Keratinocyte (primary cell): ENCODE measurements around the gene ATG10. TPM values are rescaled to one million over a fixed set of nuclear protein-coding genes. Genes with fewer than 3 reads are reported as not detected.

Experiments used
- DNase-seq: peaks from one replicate; pipeline ENCODE4 v3.0.0-alpha.2; 2011; ENCODE audit warnings: low read depth, missing footprints, low spot score
- FAIRE-seq: peaks from 2 replicates; lab custom pipeline; 2011; peaks lifted over from hg19 to GRCh38; lab: Jason Lieb, UNC
- H2AFZ ChIP-seq: 2 replicates; pipeline ENCODE4 v1.6.0; 2012; ENCODE audit warnings: low read length, control low read depth, inconsistent platforms; ENCODE audit not compliant: control insufficient read depth
- H3K27ac ChIP-seq: 2 replicates; pipeline ENCODE4 v1.5.1; 2011; ENCODE audit warnings: low read length; ENCODE audit not compliant: control insufficient read depth, insufficient read depth
- H3K27me3 ChIP-seq: 3 replicates; pipeline ENCODE4 v1.6.0; 2011; ENCODE audit warnings: low read length; ENCODE audit not compliant: control insufficient read depth, insufficient read depth; ENCODE audit errors: extremely low read depth
- H3K36me3 ChIP-seq, 2 experiments: 2 replicates in 1 of 2; 3 replicates in 1 of 2; pipeline ENCODE4 v1.5.1; 2011; ENCODE audit warnings: low read length in 2 of 2, mild to moderate bottlenecking in 1 of 2; ENCODE audit not compliant: control insufficient read depth in 2 of 2, insufficient read depth in 2 of 2; ENCODE audit errors: extremely low read depth in 1 of 2
- H3K4me1 ChIP-seq: 3 replicates; pipeline ENCODE4 v1.5.1; 2011; ENCODE audit warnings: low read length; ENCODE audit not compliant: control insufficient read depth, insufficient read depth; ENCODE audit errors: extremely low read depth
- H3K4me2 ChIP-seq: 3 replicates; pipeline ENCODE4 v1.6.0; 2011; ENCODE audit warnings: low read depth, low read length; ENCODE audit not compliant: control insufficient read depth, insufficient read depth; ENCODE audit errors: extremely low read depth
- H3K4me3 ChIP-seq, 3 experiments: fragments of 200-600 bp in 1 of 3; sonication (generic) in 1 of 3; 2 replicates in 2 of 3; 3 replicates in 1 of 3; pipeline ENCODE4 v1.5.1; 2011 to 2016; ENCODE audit warnings: low read length in 3 of 3, mild to moderate bottlenecking in 3 of 3, control low read depth in 2 of 3, inconsistent platforms in 1 of 3, low read depth in 1 of 3, mixed read lengths in 1 of 3, mixed run types in 1 of 3, moderate library complexity in 1 of 3; ENCODE audit not compliant: control insufficient read depth in 2 of 3, insufficient read depth in 2 of 3; ENCODE audit errors: extremely low read depth in 1 of 3
- H3K79me2 ChIP-seq: 2 replicates; pipeline ENCODE4 v1.6.0; 2012; ENCODE audit warnings: low read length; ENCODE audit not compliant: control insufficient read depth, insufficient read depth
- H3K9ac ChIP-seq: 3 replicates; pipeline ENCODE4 v1.6.0; 2011; ENCODE audit warnings: low read length; ENCODE audit not compliant: control insufficient read depth, insufficient read depth; ENCODE audit errors: extremely low read depth
- H3K9me1 ChIP-seq: 3 replicates; pipeline ENCODE4 v1.6.0; 2011; ENCODE audit warnings: low read length; ENCODE audit not compliant: control insufficient read depth, insufficient read depth; ENCODE audit errors: extremely low read depth
- H3K9me3 ChIP-seq: 2 replicates; pipeline ENCODE4 v1.5.1; 2012; ENCODE audit warnings: low read depth, low read length; ENCODE audit not compliant: control insufficient read depth
- H4K20me1 ChIP-seq: 3 replicates; pipeline ENCODE4 v1.6.0; 2011; ENCODE audit warnings: low read length; ENCODE audit not compliant: control insufficient read depth, insufficient read depth; ENCODE audit errors: extremely low read depth
- CTCF ChIP-seq, 3 experiments: IDR thresholded peaks in 1 of 3; conservative IDR thresholded peaks in 1 of 3; optimal IDR thresholded peaks in 1 of 3; 2 replicates in 2 of 3; 3 replicates in 1 of 3; pipeline versions ENCODE3 to v1.5.1; 2011; ENCODE audit warnings: low read length in 3 of 3, mild to moderate bottlenecking in 3 of 3, moderate library complexity in 2 of 3, control low read depth in 1 of 3, inconsistent platforms in 1 of 3; ENCODE audit not compliant: insufficient read depth in 2 of 3; ENCODE audit errors: extremely low read depth in 1 of 3
- EZH2 ChIP-seq: IDR thresholded peaks from one replicate; pipeline ENCODE4 v1.6.1; 2012; ENCODE audit warnings: inconsistent platforms, mild to moderate bottlenecking, low read length, moderate library complexity
- dilution Hi-C: fragments of 300-500 bp; cut with MboI; formaldehyde crosslinking; loops from one replicate; pipeline ENCODE4 v1.7.0; 2020; ENCODE audit warnings: low sequenced_read_pairs; ENCODE audit not compliant: extremely low pct_ligation_motif_present
- polyA plus RNA-seq, 5 experiments: library from polyadenylated mRNA; depleted of rRNA in 3 of 5; stranded (reverse) in 3 of 5; stranded (forward) in 1 of 5; unstranded in 1 of 5; fragments of >200 nt; gene quantifications; 1 replicate in 1 of 5; 2 replicates in 3 of 5; 3 replicates in 1 of 5; pipeline versions ENCODE4 v1.2.1 to v1.2.3, GENCODE V29; 2011 to 2012; ENCODE audit warnings: missing spikeins in 2 of 5, low read depth in 1 of 5, low replicate concordance in 1 of 5

Gene ATG10
- polyA plus RNA-seq, 1 donor (not counting 4 experiments of a cell fraction or from before 2014, with no cell fraction given): 5.4 TPM

GRCh38 chr5:82155305-82155704, 183.5 kb downstream of the ATG10 start:
- DNase-seq (no peak), FAIRE-seq (no peak)
- Histone ChIP-seq H3K4me3 (no peak overlapping the region), H2AFZ (no peak overlapping the region), H4K20me1 (no peaks in the 10 kb centered on the region), H3K4me1 (peaks cover 11% of the 10 kb centered on the region), H3K36me3 (no peaks in the 10 kb centered on the region), H3K9ac (no peak overlapping the region), H3K27me3 (no peaks in the 10 kb centered on the region), H3K27ac (no peak overlapping the region), H3K4me2 (no peak overlapping the region), H3K79me2 (no peaks in the 10 kb centered on the region), H3K9me1 (no peaks in the 10 kb centered on the region), H3K9me3 (no peaks in the 10 kb centered on the region)
- TF ChIP-seq CTCF (optimal IDR thresholded peaks at IDR 0.05 in 1 of 3, IDR thresholded peaks at IDR 0.05 in 1 of 3, conservative IDR thresholded peaks at IDR 0.05 in 1 of 3; ENCODE audit: extremely low read depth in 1 of 3, insufficient read depth in 2 of 3, low read length in 3 of 3) (no peak), EZH2 (no peak)
- dilution Hi-C loops: no loop called here

GRCh38 chr5:82156874-82157273, 185.1 kb downstream of the ATG10 start:
- H3K27me3 ChIP-seq: no peaks in the 10 kb centered on the region
- no peak for FAIRE-seq
- H3K4me1 ChIP-seq: peaks cover 11% of the 10 kb centered on the region
- H3K27ac ChIP-seq: no peak overlapping the region
- dilution Hi-C loops: no loop called here
- TF ChIP-seq CTCF (optimal IDR thresholded peaks at IDR 0.05 in 1 of 3, IDR thresholded peaks at IDR 0.05 in 1 of 3, conservative IDR thresholded peaks at IDR 0.05 in 1 of 3; ENCODE audit: extremely low read depth in 1 of 3, insufficient read depth in 2 of 3, low read length in 3 of 3): no peak
- TF ChIP-seq EZH2: no peak
- H3K36me3 ChIP-seq: no peaks in the 10 kb centered on the region
- DNase-seq: no peak
- H4K20me1 ChIP-seq: no peaks in the 10 kb centered on the region
- no peak overlapping the region for H2AFZ ChIP-seq
- no peak overlapping the region for H3K4me3 ChIP-seq
- H3K9me1 ChIP-seq: no peaks in the 10 kb centered on the region
- H3K9ac ChIP-seq: no peak overlapping the region
- no peaks in the 10 kb centered on the region for H3K9me3 ChIP-seq
- H3K79me2 ChIP-seq: no peaks in the 10 kb centered on the region
- no peak overlapping the region for H3K4me2 ChIP-seq
